SK-N-SH (cell line): ENCODE results near the gene REC8. TPM values are rescaled to one million over a fixed set of nuclear protein-coding genes. Genes with fewer than 3 reads are reported as not detected.

ENCODE experiments used
- CTCF ChIA-PET: fragments of 300-600, 350-600 bp; formaldehyde crosslinking; extraction: SDS; loops from one replicate; lab custom pipeline; 2021; lab: Yijun Ruan, JAX
- POLR2A ChIA-PET: fragments of 350-600 bp; sonication (Branson Sonifier 250); formaldehyde crosslinking; extraction: SDS; loops from one replicate; lab custom pipeline; 2020; ENCODE audit warnings: antibody characterized with exemption, inconsistent platforms; lab: Yijun Ruan, JAX
- DNase-seq: peaks from one replicate; pipeline ENCODE4 v3.0.0; 2012
- H2AFZ ChIP-seq: fragments of 200-600 bp; sonication (generic); 2 replicates; pipeline ENCODE4 v1.8.1; 2016; ENCODE audit warnings: antibody characterized with exemption, mild to moderate bottlenecking, low read depth
- H3F3A ChIP-seq: fragments of 200-600 bp; sonication (generic); replicated peaks from 2 replicates; pipeline ENCODE3; 2016; ENCODE audit warnings: antibody characterized with exemption, mild to moderate bottlenecking; ENCODE audit not compliant: insufficient read depth
- H3K27ac ChIP-seq, 2 experiments: fragments of 200-500 bp in 1 of 2; fragments of 200-600 bp in 1 of 2; sonication (Bioruptor generic) in 1 of 2; sonication (generic), shearing (Covaris generic) in 1 of 2; 2 replicates each; pipeline versions ENCODE4 v1.5.1 to v1.6.1; 2014 to 2016; ENCODE audit warnings: low read depth in 2 of 2, inconsistent platforms in 1 of 2, low read length in 1 of 2, mild to moderate bottlenecking in 1 of 2, mixed read lengths in 1 of 2
- H3K27me3 ChIP-seq: fragments of 200-600 bp; sonication (generic), shearing (Covaris generic); 2 replicates; pipeline ENCODE4 v1.6.1; 2016; ENCODE audit warnings: mixed run types; ENCODE audit not compliant: insufficient read depth
- H3K36me3 ChIP-seq, 2 experiments: fragments of 200-500 bp in 1 of 2; fragments of 200-600 bp in 1 of 2; sonication (Bioruptor generic) in 1 of 2; sonication (generic) in 1 of 2; replicated peaks in 1 of 2; 2 replicates each; pipeline versions ENCODE3 to v1.5.1; 2014 to 2016; ENCODE audit warnings: low read length in 1 of 2, mild to moderate bottlenecking in 1 of 2; ENCODE audit not compliant: insufficient read depth in 2 of 2, control insufficient read depth in 1 of 2
- H3K4me1 ChIP-seq, 2 experiments: fragments of 200-500 bp in 1 of 2; fragments of 200-600 bp in 1 of 2; sonication (Bioruptor generic) in 1 of 2; sonication (generic), shearing (Covaris generic) in 1 of 2; 2 replicates each; pipeline versions ENCODE4 v1.5.1 to v1.6.1; 2014 to 2016; ENCODE audit warnings: low read depth in 1 of 2, low read length in 1 of 2, mixed run types in 1 of 2; ENCODE audit not compliant: insufficient read depth in 2 of 2, control insufficient read depth in 1 of 2
- H3K4me2 ChIP-seq: fragments of 200-600 bp; sonication (generic), shearing (Covaris generic); 2 replicates; pipeline ENCODE4 v1.6.1; 2017; ENCODE audit warnings: mixed run types
- H3K4me3 ChIP-seq, 2 experiments: fragments of 200-500 bp in 1 of 2; fragments of 200-600 bp in 1 of 2; sonication (Bioruptor generic) in 1 of 2; sonication (generic), shearing (Covaris generic) in 1 of 2; 2 replicates each; pipeline versions ENCODE4 v1.5.1 to v1.8.1; 2014 to 2016; ENCODE audit warnings: low read depth in 2 of 2, inconsistent platforms in 1 of 2, low read length in 1 of 2, mild to moderate bottlenecking in 1 of 2, mixed read lengths in 1 of 2, moderate library complexity in 1 of 2
- H3K79me2 ChIP-seq: fragments of 200-600 bp; sonication (generic); 2 replicates; pipeline ENCODE4 v1.8.1; 2017; ENCODE audit warnings: mild to moderate bottlenecking; ENCODE audit not compliant: insufficient read depth
- H3K9ac ChIP-seq: fragments of 200-600 bp; sonication (generic); 2 replicates; pipeline ENCODE4 v1.6.1; 2017; ENCODE audit warnings: mixed run types
- H3K9me2 ChIP-seq: fragments of 200-600 bp; sonication (generic); 2 replicates; pipeline ENCODE4 v1.6.1; 2017; ENCODE audit warnings: mixed run types
- H3K9me3 ChIP-seq: fragments of 200-600 bp; sonication (generic); 2 replicates; pipeline ENCODE4 v1.6.1; 2017; ENCODE audit warnings: mixed run types, mild to moderate bottlenecking, moderate library complexity
- H4K20me1 ChIP-seq: fragments of 200-600 bp; sonication (generic); 2 replicates; pipeline ENCODE4 v1.6.1; 2017; ENCODE audit warnings: mild to moderate bottlenecking, mixed run types; ENCODE audit not compliant: insufficient read depth
- CHD2 ChIP-seq: fragments of 150-350 bp; IDR thresholded peaks from 2 replicates; pipeline ENCODE4 v1.6.1; 2018; ENCODE audit warnings: low read length; ENCODE audit not compliant: partially characterized antibody
- CTCF ChIP-seq: fragments of 200-600 bp; sonication (generic); IDR thresholded peaks from 2 replicates; pipeline ENCODE4 v1.6.1; 2017; ENCODE audit warnings: antibody characterized with exemption, mild to moderate bottlenecking, moderate library complexity
- EP300 ChIP-seq, 2 experiments: IDR thresholded peaks; 2 replicates each; pipeline versions ENCODE4 v1.4.0 to v1.6.1; 2012; ENCODE audit warnings: borderline replicate concordance in 1 of 2, low read depth in 1 of 2, low read length in 1 of 2
- EZH2phosphoT487 ChIP-seq: fragments of 200-600 bp; sonication (generic); IDR thresholded peaks from 2 replicates; pipeline ENCODE4 v1.6.1; 2017; ENCODE audit warnings: low read depth, mixed run types, mild to moderate bottlenecking, antibody characterized with exemption, moderate library complexity, borderline replicate concordance
- FOSL2 ChIP-seq: IDR thresholded peaks from 2 replicates; pipeline ENCODE4 v1.4.0; 2012; ENCODE audit warnings: low read depth, mild to moderate bottlenecking, moderate library complexity, borderline replicate concordance
- GABPA ChIP-seq: IDR thresholded peaks from 2 replicates; pipeline ENCODE4 v1.4.0; 2012; ENCODE audit warnings: low read depth, mild to moderate bottlenecking
- JUND ChIP-seq: IDR thresholded peaks from 2 replicates; pipeline ENCODE4 v1.4.0; 2012
- NRF1 ChIP-seq: IDR thresholded peaks from 2 replicates; pipeline ENCODE4 v1.6.1; 2012; ENCODE audit warnings: low read depth, mild to moderate bottlenecking, low read length
- POLR2AphosphoS5 ChIP-seq: IDR thresholded peaks from 2 replicates; pipeline ENCODE4 v1.6.1; 2012; ENCODE audit warnings: low read depth, low read length
- RFX5 ChIP-seq: IDR thresholded peaks from 2 replicates; pipeline ENCODE4 v1.6.1; 2012; ENCODE audit warnings: mild to moderate bottlenecking, improper control_type of control experiment, low read length
- SIN3A ChIP-seq: IDR thresholded peaks from 2 replicates; pipeline ENCODE4 v1.6.1; 2012; ENCODE audit warnings: low read depth, mild to moderate bottlenecking, low read length, moderate library complexity, borderline replicate concordance
- SMC3 ChIP-seq: IDR thresholded peaks from 2 replicates; pipeline ENCODE4 v1.6.1; 2012; ENCODE audit warnings: low read depth, low read length, improper control_type of control experiment
- TAF1 ChIP-seq: IDR thresholded peaks from 2 replicates; pipeline ENCODE4 v1.6.1; 2012; ENCODE audit warnings: low read depth, mild to moderate bottlenecking, low read length, moderate library complexity, borderline replicate concordance
- ZBTB33 ChIP-seq: IDR thresholded peaks from 2 replicates; pipeline ENCODE4 v1.4.0; 2012; ENCODE audit warnings: low read depth, borderline replicate concordance
- WGBS: methylation state at CpG from one replicate; pipeline ENCODE4 v1.1.6; 2017; ENCODE audit warnings: low lambda C conversion rate; 5-methylcytosine and 5-hydroxymethylcytosine counted together
- polyA plus RNA-seq, 3 experiments: library from polyadenylated mRNA; depleted of rRNA; stranded (reverse); fragments of >200 nt; gene quantifications; 2 replicates each; pipeline ENCODE4 v1.2.3, GENCODE V29; 2012
- TF ChIP-seq, protein P1 (sequence below): IDR thresholded peaks from 2 replicates; pipeline ENCODE4 v1.4.0; 2012; ENCODE audit warnings: low read depth, borderline replicate concordance

REC8 gene
- polyA plus RNA-seq, 1 of the 3 experiments (the other 2 are of a cell fraction): 23.2 TPM

DNA sequence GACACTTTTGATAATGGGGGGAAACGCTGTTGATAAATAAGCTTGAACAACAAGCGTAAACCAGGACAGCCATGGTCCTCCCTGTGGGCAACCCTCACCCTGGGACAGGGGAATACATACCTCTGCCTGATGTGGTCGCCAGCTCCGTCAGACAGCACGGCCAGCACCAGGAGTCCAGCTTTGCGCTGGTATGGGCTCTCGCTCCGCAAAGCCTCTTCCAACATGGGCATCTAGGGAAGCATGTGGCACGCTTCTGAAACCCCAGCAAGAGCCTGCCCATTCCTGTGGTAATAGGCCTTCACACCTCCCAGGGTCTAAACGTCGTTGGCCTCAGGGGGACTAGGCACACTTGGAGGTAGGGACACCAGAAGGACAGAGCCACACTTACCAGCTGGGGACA, 13.9 kb downstream of the REC8 start (continued):
- TF ChIP-seq, protein P1, sequence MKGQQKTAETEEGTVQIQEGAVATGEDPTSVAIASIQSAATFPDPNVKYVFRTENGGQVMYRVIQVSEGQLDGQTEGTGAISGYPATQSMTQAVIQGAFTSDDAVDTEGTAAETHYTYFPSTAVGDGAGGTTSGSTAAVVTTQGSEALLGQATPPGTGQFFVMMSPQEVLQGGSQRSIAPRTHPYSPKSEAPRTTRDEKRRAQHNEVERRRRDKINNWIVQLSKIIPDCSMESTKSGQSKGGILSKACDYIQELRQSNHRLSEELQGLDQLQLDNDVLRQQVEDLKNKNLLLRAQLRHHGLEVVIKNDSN: no peak

GRCh38 chr14:24186831-24187538, 15.1 kb downstream of the REC8 start:
- no peak for TF ChIP-seq SIN3A
- no peak for TF ChIP-seq FOSL2
- TF ChIP-seq RFX5: no peak
- TF ChIP-seq JUND: no peak
- TF ChIP-seq TAF1: no peak
- no peak for TF ChIP-seq EP300 (IDR thresholded peaks at IDR 0.05; ENCODE audit: borderline replicate concordance in 1 of 2, low read depth in 1 of 2, low read length in 1 of 2)
- TF ChIP-seq, all 33 proteins: peak for 0
- ChIA-PET CTCF (interaction anchor here (1.4 to 2.6 kb wide), 5 partner anchors 9 to 78 kb away, joined by 3 to 14 read pairs (median 7); partner anchors contain the start of genes IRF9, MDP1 and TM9SF1), POLR2A (interaction anchor here (1.1 to 3.2 kb wide), 2 partner anchors 10 to 13 kb away, joined by 4 to 10 read pairs; no protein-coding TSS in a partner anchor)
- no peaks in the 10 kb centered on the region for H3K9me3 ChIP-seq
- H3K4me1 ChIP-seq: peaks cover 9 to 21% of the 10 kb centered on the region in 2 experiments
- H3K36me3 ChIP-seq: peaks cover 23 to 69% of the 10 kb centered on the region in 2 experiments
- 86% methylated on average over 10 of the region's 10 CpGs for WGBS
- peaks cover 13% of the 10 kb centered on the region for H3F3A ChIP-seq
- H2AFZ ChIP-seq: no peak overlapping the region
- no peaks in the 10 kb centered on the region for H3K27me3 ChIP-seq
- peaks cover 27% of the 10 kb centered on the region for H3K79me2 ChIP-seq
- H3K9me2 ChIP-seq: no peaks in the 10 kb centered on the region
- H4K20me1 ChIP-seq: no peaks in the 10 kb centered on the region
- no peak overlapping the region; a peak in 1 of 4 replicates for H3K27ac ChIP-seq
- DNase-seq: no peak
- peak overlapping the region in 1 of 2 experiments; percentile 96; a peak in 3 of 4 replicates for H3K4me3 ChIP-seq
- H3K9ac ChIP-seq: no peak overlapping the region
- H3K4me2 ChIP-seq: peak overlapping the region; percentile 98; the same call in 1 of the 2 replicates

DNA sequence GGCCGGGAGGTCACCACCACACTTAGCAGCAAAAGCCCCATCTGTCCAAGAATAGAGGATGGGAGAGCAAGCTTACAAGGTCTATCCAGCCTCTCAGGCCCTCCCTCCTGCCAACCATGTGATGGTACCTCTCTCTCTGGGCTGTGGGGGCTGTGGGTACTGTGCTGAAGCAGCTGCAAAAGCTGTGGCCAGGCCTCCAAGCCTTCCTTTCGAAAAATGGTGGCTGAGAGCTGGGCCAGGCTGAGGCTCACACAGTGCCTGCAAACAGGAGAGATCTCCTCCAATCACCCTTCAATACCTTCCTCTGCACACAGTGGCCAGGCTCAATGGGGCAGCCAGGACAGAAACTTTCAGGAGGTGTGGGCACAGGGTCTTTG, 15.6 kb downstream of the REC8 start:
- H3K9me3 ChIP-seq: no peaks in the 10 kb centered on the region
- peak overlapping the region; percentile 98 for H3K4me2 ChIP-seq
- H3K4me1 ChIP-seq: peaks cover 9 to 21% of the 10 kb centered on the region in 2 experiments
- H3K9me2 ChIP-seq: no peaks in the 10 kb centered on the region
- peak overlapping the region; percentile 88 to 96 for H3K4me3 ChIP-seq
- 0 out of 2 replicates have a peak overlapping the region, but pooled peaks have one; percentile 62 for H2AFZ ChIP-seq
- no peaks in the 10 kb centered on the region for H3K27me3 ChIP-seq
- 100% methylated on average over 1 of the region's 2 CpGs for WGBS
- H3F3A ChIP-seq: peaks cover 13% of the 10 kb centered on the region
- CTCF ChIA-PET: interaction anchor here (1.3 to 2.6 kb wide), 5 partner anchors 27 to 244 kb away, joined by 4 to 14 read pairs (median 8); partner anchors contain the start of gene IRF9
- no peak overlapping the region; a peak in 1 of 4 replicates for H3K27ac ChIP-seq
- POLR2A ChIA-PET: interaction anchor here (0.9 to 3.2 kb wide), 4 partner anchors 9 to 120 kb away, joined by 3 to 10 read pairs (median 6); partner anchors contain the start of gene CIDEB
- no peak for DNase-seq
- peaks cover 29 to 68% of the 10 kb centered on the region in 2 experiments for H3K36me3 ChIP-seq
- H3K9ac ChIP-seq: peak overlapping the region; percentile 76; the same call in 1 of the 2 replicates
- H3K79me2 ChIP-seq: peaks cover 33% of the 10 kb centered on the region
- H4K20me1 ChIP-seq: no peaks in the 10 kb centered on the region
- TF ChIP-seq RFX5 (no peak), CTCF (no peak), GABPA (no peak), CHD2 (no peak), NRF1 (no peak), SMC3 (no peak), EZH2phosphoT487 (no peak), POLR2AphosphoS5 (no peak), ZBTB33 (no peak)
